ENCODE results near the gene UROC1. TPM values are rescaled to one million over a fixed set of nuclear protein-coding genes. Genes with fewer than 3 reads are reported as not detected.
"Not testable (repeated sequence)": the region's sequence is repeated elsewhere in the genome, so short reads cannot be mapped to it uniquely, and the experiment has no call there.

The UROC1 gene
- total RNA-seq, 1 experiment from 2014 or later, result not detected

DNA sequence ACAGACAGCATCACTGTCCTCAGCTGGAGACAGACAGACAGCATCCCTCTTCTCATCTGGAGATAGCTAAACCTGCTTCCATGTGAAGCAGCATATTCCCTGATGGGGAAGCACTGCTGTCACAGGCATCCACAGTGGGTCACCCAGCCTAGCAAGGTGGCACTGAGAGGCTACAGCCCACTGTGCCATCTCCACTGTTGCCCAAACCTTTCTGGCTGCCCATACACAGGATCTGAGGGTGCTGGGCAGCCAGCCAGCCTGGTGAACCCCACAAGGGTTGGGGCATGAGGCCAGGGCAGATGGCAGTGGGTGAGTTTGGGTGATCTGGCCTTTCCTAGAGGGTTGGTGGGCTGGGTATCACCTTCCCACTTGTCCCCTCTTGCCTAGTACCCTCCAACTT lies 18.1 kb upstream of the UROC1 start:
- Histone ChIP-seq H3K36me3 (ENCODE audit: insufficient read depth, low read length, poor library complexity, severe bottlenecking) (no peaks in the 10 kb centered on the region), H3K27ac (ENCODE audit: low read depth, low read length, poor library complexity, severe bottlenecking) (no peak overlapping the region), H3K4me3 (ENCODE audit: low read depth, low read length, poor library complexity, severe bottlenecking) (no peak overlapping the region), H3K9me3 (ENCODE audit: low read depth, low read length, poor library complexity, severe bottlenecking) (no peaks in the 10 kb centered on the region), H3K4me1 (ENCODE audit: insufficient read depth, low read length, poor library complexity, severe bottlenecking) (peaks cover 5% of the 10 kb centered on the region), H3K27me3 (replicated peaks; ENCODE audit: insufficient read depth, low read depth, low read length, poor library complexity) (peaks cover 18% of the 10 kb centered on the region)
- no peak for TF ChIP-seq EZH2 (IDR thresholded peaks at IDR 0.05; ENCODE audit: borderline replicate concordance, low read depth, low read length, poor library complexity, severe bottlenecking)
- TF ChIP-seq, protein P1, sequence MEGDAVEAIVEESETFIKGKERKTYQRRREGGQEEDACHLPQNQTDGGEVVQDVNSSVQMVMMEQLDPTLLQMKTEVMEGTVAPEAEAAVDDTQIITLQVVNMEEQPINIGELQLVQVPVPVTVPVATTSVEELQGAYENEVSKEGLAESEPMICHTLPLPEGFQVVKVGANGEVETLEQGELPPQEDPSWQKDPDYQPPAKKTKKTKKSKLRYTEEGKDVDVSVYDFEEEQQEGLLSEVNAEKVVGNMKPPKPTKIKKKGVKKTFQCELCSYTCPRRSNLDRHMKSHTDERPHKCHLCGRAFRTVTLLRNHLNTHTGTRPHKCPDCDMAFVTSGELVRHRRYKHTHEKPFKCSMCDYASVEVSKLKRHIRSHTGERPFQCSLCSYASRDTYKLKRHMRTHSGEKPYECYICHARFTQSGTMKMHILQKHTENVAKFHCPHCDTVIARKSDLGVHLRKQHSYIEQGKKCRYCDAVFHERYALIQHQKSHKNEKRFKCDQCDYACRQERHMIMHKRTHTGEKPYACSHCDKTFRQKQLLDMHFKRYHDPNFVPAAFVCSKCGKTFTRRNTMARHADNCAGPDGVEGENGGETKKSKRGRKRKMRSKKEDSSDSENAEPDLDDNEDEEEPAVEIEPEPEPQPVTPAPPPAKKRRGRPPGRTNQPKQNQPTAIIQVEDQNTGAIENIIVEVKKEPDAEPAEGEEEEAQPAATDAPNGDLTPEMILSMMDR (conservative IDR thresholded peaks at IDR 0.05; ENCODE audit: low read depth, low read length), result no peak
- ChIA-PET CTCF (no interaction called here), POLR2A (ENCODE audit: low non-redundant PET) (no interaction called here)
- intact Hi-C loops (cut with micrococcal nuclease; ENCODE audit: unreplicated experiment), result no loop called here
- no peak for DNase-seq (ENCODE audit: low spot score)
- BruUV-seq (replicated peaks), result no TSS peak

DNA sequence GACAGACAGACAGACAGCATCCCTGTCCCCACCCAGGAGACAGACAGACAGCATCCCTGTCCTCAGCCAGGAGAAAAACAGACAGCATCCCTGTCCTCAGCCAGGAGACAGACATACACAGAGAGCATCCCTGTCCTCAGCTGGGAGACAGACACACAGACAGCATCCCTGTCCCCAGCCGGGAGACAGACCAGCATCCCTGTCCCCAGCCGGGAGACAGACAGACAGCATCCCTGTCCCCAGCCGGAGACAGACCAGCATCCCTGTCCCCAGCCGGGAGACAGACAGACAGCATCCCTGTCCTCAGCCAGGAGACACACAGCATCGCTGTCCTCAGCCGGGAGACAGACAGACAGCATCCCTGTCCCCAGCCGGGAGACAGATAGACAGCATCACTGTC lies 17.1 kb upstream of the UROC1 start:
- intact Hi-C loops (cut with micrococcal nuclease; ENCODE audit: unreplicated experiment); CTCF ChIA-PET; H3K27ac ChIP-seq (ENCODE audit: low read depth, low read length, poor library complexity, severe bottlenecking); BruUV-seq (replicated peaks); H3K36me3 ChIP-seq (ENCODE audit: insufficient read depth, low read length, poor library complexity, severe bottlenecking); H3K4me1 ChIP-seq (ENCODE audit: insufficient read depth, low read length, poor library complexity, severe bottlenecking); DNase-seq (ENCODE audit: low spot score); H3K9me3 ChIP-seq (ENCODE audit: low read depth, low read length, poor library complexity, severe bottlenecking); H3K4me3 ChIP-seq (ENCODE audit: low read depth, low read length, poor library complexity, severe bottlenecking); POLR2A ChIA-PET (ENCODE audit: low non-redundant PET): not testable (repeated sequence)
- peaks cover 18% of the 10 kb centered on the region for H3K27me3 ChIP-seq (replicated peaks; ENCODE audit: insufficient read depth, low read depth, low read length, poor library complexity)

DNA sequence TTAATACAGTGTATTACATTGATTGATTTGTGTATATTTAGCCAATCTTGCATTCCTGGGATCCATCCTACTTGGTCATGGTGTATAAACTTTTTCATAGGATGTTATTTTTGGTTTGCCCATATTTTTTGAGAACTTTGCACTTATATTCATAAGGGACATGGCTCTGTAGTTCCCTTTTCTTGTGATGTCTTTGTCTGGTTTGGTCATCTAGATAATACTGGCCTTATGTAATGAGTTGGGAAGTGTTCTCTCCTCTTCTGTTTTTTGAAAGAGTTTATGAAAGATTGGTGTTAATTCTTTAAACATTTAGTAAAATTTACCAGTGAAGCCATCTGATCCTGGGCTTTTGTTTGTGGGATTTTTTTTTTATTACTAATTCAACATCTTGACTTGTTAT lies 15.9 kb upstream of the UROC1 start:
- Histone ChIP-seq H3K4me1 (ENCODE audit: insufficient read depth, low read length, poor library complexity, severe bottlenecking) (peaks cover 8% of the 10 kb centered on the region), H3K4me3 (ENCODE audit: low read depth, low read length, poor library complexity, severe bottlenecking) (no peak overlapping the region), H3K36me3 (ENCODE audit: insufficient read depth, low read length, poor library complexity, severe bottlenecking) (no peaks in the 10 kb centered on the region), H3K27me3 (replicated peaks; ENCODE audit: insufficient read depth, low read depth, low read length, poor library complexity) (peaks cover 18% of the 10 kb centered on the region), H3K9me3 (ENCODE audit: low read depth, low read length, poor library complexity, severe bottlenecking) (no peaks in the 10 kb centered on the region), H3K27ac (ENCODE audit: low read depth, low read length, poor library complexity, severe bottlenecking) (no peak overlapping the region)
- no TSS peak for BruUV-seq (replicated peaks)
- ChIA-PET POLR2A (ENCODE audit: low non-redundant PET) (no interaction called here), CTCF (no interaction called here)
- no peak for DNase-seq (ENCODE audit: low spot score)
- TF ChIP-seq, protein P1 (conservative IDR thresholded peaks at IDR 0.05; ENCODE audit: low read depth, low read length), result no peak
- no peak for TF ChIP-seq EZH2 (IDR thresholded peaks at IDR 0.05; ENCODE audit: borderline replicate concordance, low read depth, low read length, poor library complexity, severe bottlenecking)
- intact Hi-C loops (cut with micrococcal nuclease; ENCODE audit: unreplicated experiment), result no loop called here

DNA sequence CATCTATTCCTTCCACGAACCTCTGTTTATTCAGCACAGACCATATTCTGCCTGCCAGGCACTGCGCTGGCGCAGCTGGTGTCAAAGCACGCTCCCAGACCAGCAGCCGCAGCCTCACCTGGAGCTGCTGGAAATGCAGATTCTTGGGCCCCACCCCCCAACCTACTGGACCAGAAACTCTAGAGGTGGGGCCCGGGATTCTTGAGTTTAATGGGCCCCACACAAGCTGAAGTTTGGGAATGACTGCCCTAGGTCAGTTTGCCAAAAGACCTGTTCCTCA lies 13.4 kb upstream of the UROC1 start:
- Histone ChIP-seq H3K27me3 (replicated peaks; ENCODE audit: insufficient read depth, low read depth, low read length, poor library complexity) (peaks cover 18% of the 10 kb centered on the region), H3K27ac (ENCODE audit: low read depth, low read length, poor library complexity, severe bottlenecking) (no peak overlapping the region), H3K36me3 (ENCODE audit: insufficient read depth, low read length, poor library complexity, severe bottlenecking) (no peaks in the 10 kb centered on the region), H3K4me3 (ENCODE audit: low read depth, low read length, poor library complexity, severe bottlenecking) (no peak overlapping the region), H3K4me1 (ENCODE audit: insufficient read depth, low read length, poor library complexity, severe bottlenecking) (peaks cover 8% of the 10 kb centered on the region), H3K9me3 (ENCODE audit: low read depth, low read length, poor library complexity, severe bottlenecking) (no peaks in the 10 kb centered on the region)
- ChIA-PET POLR2A (ENCODE audit: low non-redundant PET) (no interaction called here), CTCF (no interaction called here)
- TF ChIP-seq, protein P1 (conservative IDR thresholded peaks at IDR 0.05; ENCODE audit: low read depth, low read length), result no peak
- no peak for TF ChIP-seq EZH2 (IDR thresholded peaks at IDR 0.05; ENCODE audit: borderline replicate concordance, low read depth, low read length, poor library complexity, severe bottlenecking)
- no peak for DNase-seq (ENCODE audit: low spot score)
- intact Hi-C loops (cut with micrococcal nuclease; ENCODE audit: unreplicated experiment), result no loop called here
- no TSS peak for BruUV-seq (replicated peaks)
